HG03159 (cell line): ENCODE measurements around the gene PARP2.
"Not testable (repeated sequence)": the region's sequence is repeated elsewhere in the genome, so short reads cannot be mapped to it uniquely, and the experiment has no call there.

Experiments used
- ATAC-seq: cut with Tn5 transposase; IDR thresholded peaks from one replicate; pipeline ENCODE4 v1.9.1; 2021; ENCODE audit warnings: mild to moderate bottlenecking, moderate library complexity; ENCODE audit not compliant: unreplicated experiment

The PARP2 gene

GRCh38 chr14:20346713-20347112 lies 3.3 kb downstream of the PARP2 start:
- no peak for ATAC-seq

GRCh38 chr14:20347747-20348146 lies 4.3 kb downstream of the PARP2 start:
- ATAC-seq = no peak

- no peak for ATAC-seq
Observed at GRCh38 chr14:20350282-20350681, 6.8 kb downstream of the PARP2 start.

- ATAC-seq = no peak
Observed at GRCh38 chr14:20350860-20351259, 7.4 kb downstream of the PARP2 start.

- no peak for ATAC-seq
Observed at GRCh38 chr14:20356422-20356821, 13.0 kb downstream of the PARP2 start.

GRCh38 chr14:20358474-20358873 lies 15.0 kb downstream of the PARP2 start:
- not testable (repeated sequence) for ATAC-seq

GRCh38 chr14:20365928-20366327 lies 22.5 kb downstream of the PARP2 start:
- no peak for ATAC-seq

- ATAC-seq = no peak
Observed at GRCh38 chr14:20372796-20373195, 29.4 kb downstream of the PARP2 start.

GRCh38 chr14:20375471-20375870 lies 32.0 kb downstream of the PARP2 start:
- no peak for ATAC-seq

- no peak for ATAC-seq
Observed at GRCh38 chr14:20376071-20376588, 32.7 kb downstream of the PARP2 start.

GRCh38 chr14:20377171-20377570 lies 33.7 kb downstream of the PARP2 start:
- no peak for ATAC-seq

GRCh38 chr14:20379743-20380142 lies 36.3 kb downstream of the PARP2 start:
- no peak for ATAC-seq

- no peak for ATAC-seq
Observed at GRCh38 chr14:20380681-20381080, 37.2 kb downstream of the PARP2 start.

GRCh38 chr14:20381341-20381740 lies 37.9 kb downstream of the PARP2 start:
- ATAC-seq = no peak

- ATAC-seq = no peak
Observed at GRCh38 chr14:20382526-20382925, 39.1 kb downstream of the PARP2 start.

- ATAC-seq = no peak
Observed at GRCh38 chr14:20383032-20383431, 39.6 kb downstream of the PARP2 start.

GRCh38 chr14:20383636-20384035 lies 40.2 kb downstream of the PARP2 start:
- no peak for ATAC-seq

- no peak for ATAC-seq
Observed at GRCh38 chr14:20384321-20384720, 40.9 kb downstream of the PARP2 start.

GRCh38 chr14:20384886-20385285 lies 41.5 kb downstream of the PARP2 start:
- no peak for ATAC-seq

- ATAC-seq = no peak
Observed at GRCh38 chr14:20386276-20386855, 42.9 kb downstream of the PARP2 start.

- no peak for ATAC-seq
Observed at GRCh38 chr14:20387576-20387975, 44.1 kb downstream of the PARP2 start.

- ATAC-seq = no peak
Observed at GRCh38 chr14:20388159-20388558, 44.7 kb downstream of the PARP2 start.

- ATAC-seq = no peak
Observed at GRCh38 chr14:20391505-20391904, 48.1 kb downstream of the PARP2 start.
